WTC11 (cell line): ENCODE data around the gene ADM. TPM values are rescaled to one million over a fixed set of nuclear protein-coding genes. Genes with fewer than 3 reads are reported as not detected.

Experiments
- ATAC-seq: fragments of 200-7000 bp; cut with Tn5 transposase; 2 replicates; pipeline ENCODE4 v1.10.0; 2021; ENCODE audit warnings: mild to moderate bottlenecking, moderate library complexity
- CTCF ChIA-PET: fragments of 300-600 bp; sonication (Branson Sonifier 250); formaldehyde crosslinking; loops from one replicate; lab custom pipeline; 2021; ENCODE audit warnings: antibody characterized with exemption; lab: Charles Lee
- POLR2A ChIA-PET: fragments of 350-600 bp; sonication (Branson Sonifier 250); formaldehyde crosslinking; loops from one replicate; lab custom pipeline; 2021; ENCODE audit warnings: antibody characterized with exemption; lab: Charles Lee
- DNase-seq: peaks from one replicate; pipeline ENCODE4 v3.0.0; 2021; ENCODE audit warnings: low spot score
- H3K27ac Mint-ChIP-seq: 2 replicates; pipeline ENCODE4 v1.8.0; 2021; ENCODE audit warnings: mixed read lengths
- H3K27me3 Mint-ChIP-seq: 2 replicates; pipeline ENCODE4 v1.8.0; 2021; ENCODE audit warnings: low read depth, mild to moderate bottlenecking, moderate library complexity, mixed read lengths
- H3K36me3 Mint-ChIP-seq: 2 replicates; pipeline ENCODE4 v1.8.0; 2021; ENCODE audit warnings: mixed read lengths
- H3K4me1 Mint-ChIP-seq: 2 replicates; pipeline ENCODE4 v1.8.0; 2022; ENCODE audit warnings: mixed read lengths
- H3K4me3 Mint-ChIP-seq: 2 replicates; pipeline ENCODE4 v1.8.0; 2021; ENCODE audit warnings: mild to moderate bottlenecking, moderate library complexity, mixed read lengths
- H3K9me3 Mint-ChIP-seq: 2 replicates; pipeline ENCODE4 v1.8.0; 2021; ENCODE audit warnings: mixed read lengths
- AR ChIP-seq: fragments of 250-450 bp; sonication (Bioruptor Pico); IDR thresholded peaks from 2 replicates; pipeline ENCODE4 v1.9.0; 2021; ENCODE audit warnings: mild to moderate bottlenecking
- ATF2 ChIP-seq: sonication (generic); formaldehyde crosslinking; IDR thresholded peaks from 2 replicates; pipeline ENCODE4 v1.8.1; 2022; ENCODE audit warnings: low read depth, missing genetic modification reagents, borderline replicate concordance
- EMX1 ChIP-seq: fragments of 250-450 bp; sonication (Bioruptor Pico); IDR thresholded peaks from 2 replicates; pipeline ENCODE4 v1.8.0; 2021; ENCODE audit warnings: mild to moderate bottlenecking
- ERG ChIP-seq: fragments of 250-450 bp; sonication (Bioruptor Pico); IDR thresholded peaks from 2 replicates; pipeline ENCODE4 v1.8.0; 2021; ENCODE audit warnings: mild to moderate bottlenecking
- ETV6 ChIP-seq: sonication (generic); formaldehyde crosslinking; IDR thresholded peaks from 2 replicates; pipeline ENCODE4 v1.8.1; 2022; ENCODE audit warnings: mild to moderate bottlenecking, missing genetic modification reagents
- FOXK1 ChIP-seq: sonication (generic); formaldehyde crosslinking; IDR thresholded peaks from 2 replicates; pipeline ENCODE4 v1.8.0; 2022; ENCODE audit warnings: mild to moderate bottlenecking, moderate library complexity, missing genetic modification reagents
- IRF1 ChIP-seq: sonication (generic); formaldehyde crosslinking; IDR thresholded peaks from 2 replicates; pipeline ENCODE4 v1.8.0; 2023; ENCODE audit warnings: missing genetic modification reagents
- JAZF1 ChIP-seq: fragments of 250-450 bp; sonication (Bioruptor Pico); IDR thresholded peaks from 2 replicates; pipeline ENCODE4 v1.9.0; 2021; ENCODE audit warnings: moderate library complexity, mild to moderate bottlenecking, inconsistent platforms
- MAX ChIP-seq: sonication (generic); formaldehyde crosslinking; IDR thresholded peaks from 2 replicates; pipeline ENCODE4 v1.8.0; 2022; ENCODE audit warnings: mild to moderate bottlenecking, missing genetic modification reagents
- PREB ChIP-seq: sonication (generic); formaldehyde crosslinking; IDR thresholded peaks from 2 replicates; pipeline ENCODE4 v1.8.1; 2022; ENCODE audit warnings: mild to moderate bottlenecking, missing genetic modification reagents, moderate library complexity, borderline replicate concordance
- ZNF281 ChIP-seq: sonication (generic); formaldehyde crosslinking; IDR thresholded peaks from 2 replicates; pipeline ENCODE4 v1.8.0; 2023; ENCODE audit warnings: mild to moderate bottlenecking, missing genetic modification reagents
- ZSCAN18 ChIP-seq: fragments of 250-450 bp; sonication (Bioruptor Pico); IDR thresholded peaks from 2 replicates; pipeline ENCODE4 v2.1.2; 2022; ENCODE audit warnings: mild to moderate bottlenecking, moderate library complexity
- total RNA-seq: library from RNA; stranded (reverse); gene quantifications from 3 replicates; pipeline ENCODE4 v1.2.3, GENCODE V29; 2021

The ADM gene
- total RNA-seq, 1 experiment from 2014 or later, result 18.7 TPM

- CTCF ChIA-PET, result interaction anchor here (0.6 to 1.2 kb wide), 7 partner anchors 9 to 651 kb away, joined by 3 to 5 read pairs (median 4); no protein-coding TSS in a partner anchor
Observed at GRCh38 chr11:10257478-10257877, 47.4 kb upstream of the ADM start.

More at GRCh38 chr11:10257478-10257877, 47.4 kb upstream of the ADM start:
- TF ChIP-seq AR (CRISPR knock-in tag), result no peak
- TF ChIP-seq FOXK1 (CRISPR knock-in tag), result no peak
- TF ChIP-seq JAZF1 (CRISPR knock-in tag), result no peak
- no peak for TF ChIP-seq ERG (CRISPR knock-in tag)
- TF ChIP-seq ZNF281, result no peak
- TF ChIP-seq ZSCAN18 (CRISPR knock-in tag), result no peak
- no peak for TF ChIP-seq ATF2 (CRISPR knock-in tag)
- TF ChIP-seq IRF1 (CRISPR knock-in tag), result no peak
- TF ChIP-seq MAX, result no peak
- no peak for TF ChIP-seq EMX1 (CRISPR knock-in tag)
- no peak for TF ChIP-seq ETV6
- TF ChIP-seq PREB, result no peak
- ATAC-seq (peak; percentile 85), DNase-seq (no peak)
- POLR2A ChIA-PET, result interaction anchor here (0.6 to 1.1 kb wide), 4 partner anchors 9 to 797 kb away, joined by 3 to 6 read pairs (median 4); partner anchors contain the start of gene ZNF143
- Mint-ChIP-seq H3K27ac (no peak overlapping the region; the same call in 1 of the 2 replicates), H3K36me3 (no peaks in the 10 kb centered on the region), H3K27me3 (no peaks in the 10 kb centered on the region), H3K4me1 (peaks cover 23% of the 10 kb centered on the region), H3K9me3 (no peaks in the 10 kb centered on the region), H3K4me3 (no peak overlapping the region)
